Mammary epithelial cell (primary cell): Measurements from ENCODE around the gene SLC19A3.

Experiments
- CTCF ChIP-seq, 2 donors: IDR thresholded peaks in 1 of 2; conservative IDR thresholded peaks in 1 of 2; 2 replicates each; pipeline ENCODE4 v1.5.1; 2011 to 2012; ENCODE audit warnings: inconsistent platforms in 2 of 2, low read length in 2 of 2, mild to moderate bottlenecking in 2 of 2, control low read depth in 1 of 2, low read depth in 1 of 2; ENCODE audit not compliant: insufficient read depth in 1 of 2; ENCODE audit errors: extremely low read depth in 1 of 2
- EZH2 ChIP-seq: IDR thresholded peaks from 2 replicates; pipeline ENCODE4 v1.6.1; 2012; ENCODE audit warnings: low read length, inconsistent platforms, borderline replicate concordance

GRCh38 chr2:227710986-227711385, 6.8 kb downstream of the SLC19A3 start:
- no peak for TF ChIP-seq CTCF (conservative IDR thresholded peaks at IDR 0.05 in 1 of 2, IDR thresholded peaks at IDR 0.05 in 1 of 2; ENCODE audit: extremely low read depth in 1 of 2, insufficient read depth in 1 of 2, low read depth in 1 of 2, low read length in 2 of 2)
- no peak for TF ChIP-seq EZH2
